Measurements from ENCODE around the gene RTP5. TPM values are rescaled to one million over a fixed set of nuclear protein-coding genes. Genes with fewer than 3 reads are reported as not detected.

The RTP5 gene
- polyA plus RNA-seq, 1 experiment: not detected

- TF ChIP-seq, protein P1, sequence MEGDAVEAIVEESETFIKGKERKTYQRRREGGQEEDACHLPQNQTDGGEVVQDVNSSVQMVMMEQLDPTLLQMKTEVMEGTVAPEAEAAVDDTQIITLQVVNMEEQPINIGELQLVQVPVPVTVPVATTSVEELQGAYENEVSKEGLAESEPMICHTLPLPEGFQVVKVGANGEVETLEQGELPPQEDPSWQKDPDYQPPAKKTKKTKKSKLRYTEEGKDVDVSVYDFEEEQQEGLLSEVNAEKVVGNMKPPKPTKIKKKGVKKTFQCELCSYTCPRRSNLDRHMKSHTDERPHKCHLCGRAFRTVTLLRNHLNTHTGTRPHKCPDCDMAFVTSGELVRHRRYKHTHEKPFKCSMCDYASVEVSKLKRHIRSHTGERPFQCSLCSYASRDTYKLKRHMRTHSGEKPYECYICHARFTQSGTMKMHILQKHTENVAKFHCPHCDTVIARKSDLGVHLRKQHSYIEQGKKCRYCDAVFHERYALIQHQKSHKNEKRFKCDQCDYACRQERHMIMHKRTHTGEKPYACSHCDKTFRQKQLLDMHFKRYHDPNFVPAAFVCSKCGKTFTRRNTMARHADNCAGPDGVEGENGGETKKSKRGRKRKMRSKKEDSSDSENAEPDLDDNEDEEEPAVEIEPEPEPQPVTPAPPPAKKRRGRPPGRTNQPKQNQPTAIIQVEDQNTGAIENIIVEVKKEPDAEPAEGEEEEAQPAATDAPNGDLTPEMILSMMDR (IDR thresholded peaks at IDR 0.05; ENCODE audit: insufficient read depth, low read depth, low read length): no peak
- CTCF ChIA-PET: no interaction called here
- no peaks in the 10 kb centered on the region for H3K36me3 ChIP-seq (ENCODE audit: control insufficient read depth, insufficient read depth, low read length)
- DNase-seq (ENCODE audit: low read depth): no peak
- no peak overlapping the region for H3K4me3 ChIP-seq (ENCODE audit: low read depth, low read length)
- POLR2A ChIA-PET: no interaction called here
- no peaks in the 10 kb centered on the region for H3K27me3 ChIP-seq (ENCODE audit: control insufficient read depth, insufficient read depth, low read length)
Measured at GRCh38 chr2:241852116-241852980, 17.2 kb upstream of the RTP5 start.

DNA sequence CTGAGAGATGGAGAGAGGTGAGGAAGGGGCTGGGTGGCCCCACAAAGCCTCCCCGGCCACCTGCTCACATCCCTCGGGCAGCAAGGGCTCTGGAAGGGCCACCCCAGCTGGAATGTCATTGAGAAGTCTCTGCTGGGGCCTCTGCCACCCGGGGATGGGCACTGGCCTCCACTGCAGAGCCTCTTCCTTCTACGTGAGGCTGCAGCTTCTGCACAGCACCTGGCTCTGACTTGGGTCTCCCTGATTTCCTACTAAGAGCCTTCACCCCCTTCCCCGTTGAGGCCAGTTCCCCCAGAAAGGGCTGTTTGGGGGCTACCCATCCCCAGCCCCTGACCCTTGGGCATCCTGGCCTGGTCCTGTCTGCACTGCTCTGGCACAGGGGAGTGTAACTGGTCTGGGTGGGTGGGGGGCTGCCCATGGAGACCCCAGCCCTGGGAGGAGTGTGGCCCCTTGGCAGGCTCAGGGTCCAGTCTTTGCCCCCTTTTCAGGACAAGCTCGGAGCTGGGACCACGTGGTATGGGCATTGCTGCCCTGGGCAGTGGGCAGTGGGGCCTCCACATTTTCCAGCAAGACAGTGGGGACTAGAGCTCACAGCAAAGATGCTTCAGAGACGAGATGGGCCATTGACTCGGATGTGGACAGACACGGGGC, 16.4 kb upstream of the RTP5 start:
- ChIA-PET CTCF (interaction anchor here (0.6 kb wide), 1 partner anchor 105 kb away, joined by 3 read pairs; no protein-coding TSS in a partner anchor), POLR2A (no interaction called here)
- no peak overlapping the region for H3K4me3 ChIP-seq (ENCODE audit: low read depth, low read length)
- TF ChIP-seq, protein P1 (IDR thresholded peaks at IDR 0.05; ENCODE audit: insufficient read depth, low read depth, low read length): no peak
- no peaks in the 10 kb centered on the region for H3K36me3 ChIP-seq (ENCODE audit: control insufficient read depth, insufficient read depth, low read length)
- H3K27me3 ChIP-seq (ENCODE audit: control insufficient read depth, insufficient read depth, low read length): no peaks in the 10 kb centered on the region
- DNase-seq (ENCODE audit: low read depth): no peak

GRCh38 chr2:241853651-241854341, 15.7 kb upstream of the RTP5 start:
- TF ChIP-seq, protein P1 (IDR thresholded peaks at IDR 0.05; ENCODE audit: insufficient read depth, low read depth, low read length): no peak
- Histone ChIP-seq H3K4me3 (ENCODE audit: low read depth, low read length) (no peak overlapping the region), H3K36me3 (ENCODE audit: control insufficient read depth, insufficient read depth, low read length) (no peaks in the 10 kb centered on the region), H3K27me3 (ENCODE audit: control insufficient read depth, insufficient read depth, low read length) (no peaks in the 10 kb centered on the region)
- CTCF ChIA-PET: interaction anchor here (0.6 kb wide), 1 partner anchor 106 kb away, joined by 3 read pairs; no protein-coding TSS in a partner anchor
- DNase-seq (ENCODE audit: low read depth): no peak
- POLR2A ChIA-PET: no interaction called here

- POLR2A ChIA-PET: interaction anchor here (0.6 kb wide), 1 partner anchor 10 kb away, joined by 15 read pairs; no protein-coding TSS in a partner anchor
- DNase-seq (ENCODE audit: low read depth): no peak
- H3K36me3 ChIP-seq (ENCODE audit: control insufficient read depth, insufficient read depth, low read length): no peaks in the 10 kb centered on the region
- TF ChIP-seq, protein P1 (IDR thresholded peaks at IDR 0.05; ENCODE audit: insufficient read depth, low read depth, low read length): no peak
- H3K27me3 ChIP-seq (ENCODE audit: control insufficient read depth, insufficient read depth, low read length): no peaks in the 10 kb centered on the region
- CTCF ChIA-PET: no interaction called here
- H3K4me3 ChIP-seq (ENCODE audit: low read depth, low read length): no peak overlapping the region
Measured at GRCh38 chr2:241854342-241855244, 14.9 kb upstream of the RTP5 start.
